RKO (cell line): ENCODE data around the gene OR11A1.

Source experiments
- DNase-seq: peaks from one replicate; pipeline ENCODE4 v3.0.0-alpha.2; 2016; ENCODE audit warnings: low spot score

OR11A1 gene, protein sequence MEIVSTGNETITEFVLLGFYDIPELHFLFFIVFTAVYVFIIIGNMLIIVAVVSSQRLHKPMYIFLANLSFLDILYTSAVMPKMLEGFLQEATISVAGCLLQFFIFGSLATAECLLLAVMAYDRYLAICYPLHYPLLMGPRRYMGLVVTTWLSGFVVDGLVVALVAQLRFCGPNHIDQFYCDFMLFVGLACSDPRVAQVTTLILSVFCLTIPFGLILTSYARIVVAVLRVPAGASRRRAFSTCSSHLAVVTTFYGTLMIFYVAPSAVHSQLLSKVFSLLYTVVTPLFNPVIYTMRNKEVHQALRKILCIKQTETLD

GRCh38 chr6:29456971-29457370, at the start of gene OR11A1, which contains the start of gene OR2H1:
TSS of gene OR11A1 (minus strand) at chr6:29457071. CDS start at chr6:29427641, 29,430 bp downstream.
TSS of gene OR2H1 (plus strand) at chr6:29457155. CDS start at chr6:29461770, 4,615 bp downstream.
- DNase-seq: no peak

DNA sequence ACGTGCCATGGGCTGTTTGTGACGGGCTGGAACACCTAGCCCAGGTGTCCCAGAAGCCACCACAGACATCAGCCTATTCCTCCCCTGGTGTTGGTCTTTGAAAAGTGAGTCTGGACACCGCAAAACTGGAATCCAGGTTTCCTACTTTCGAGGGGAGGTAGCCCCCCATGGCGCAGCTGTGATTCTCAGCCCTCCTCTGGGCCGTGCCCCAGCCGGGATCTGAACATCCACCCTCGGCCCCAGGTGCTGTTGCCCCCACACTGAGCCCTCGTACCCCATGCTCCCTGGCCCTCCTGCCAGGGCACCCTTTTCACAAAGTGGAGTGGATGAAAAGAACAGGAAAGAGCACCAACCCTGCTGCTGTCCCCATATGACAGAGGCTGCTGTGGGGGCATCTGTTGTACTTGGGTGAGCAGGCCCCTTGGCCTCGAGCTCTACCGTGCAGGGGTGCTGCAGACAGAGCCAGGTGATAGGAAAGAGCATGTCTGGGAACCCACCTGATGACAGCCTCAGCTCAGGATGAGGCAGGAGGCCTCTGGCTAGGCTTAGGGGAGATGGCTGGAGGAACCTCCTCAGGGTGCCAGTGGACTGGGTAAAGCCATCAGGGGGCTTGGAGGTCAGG, 49.7 kb upstream of the OR11A1 start:
- DNase-seq: no peak

- DNase-seq: no peak
These were observed 48.9 kb upstream of the OR11A1 start for GRCh38 chr6:29505808-29506207.

- DNase-seq: no peak
These were observed 48.1 kb upstream of the OR11A1 start for GRCh38 chr6:29504961-29505360.

DNA sequence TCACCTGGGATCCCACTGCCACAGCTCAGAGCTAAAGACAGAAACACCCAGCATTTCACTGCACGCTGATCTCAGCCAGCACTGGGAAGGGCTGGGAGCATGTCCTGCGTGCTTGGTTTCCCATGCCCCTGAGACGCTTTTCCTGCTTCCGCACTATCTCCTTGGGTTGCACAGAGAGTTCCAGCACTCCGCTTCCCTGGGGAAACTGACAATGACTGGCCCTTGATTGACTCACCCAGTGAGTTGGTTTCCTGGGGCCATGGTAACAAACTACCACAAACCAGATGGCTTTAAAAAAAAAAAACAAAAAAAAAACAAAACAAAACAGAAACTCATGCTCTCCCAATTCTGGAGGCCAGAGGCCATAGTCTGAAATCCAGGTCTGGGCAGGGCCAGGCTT, 45.7 kb upstream of the OR11A1 start:
- no peak for DNase-seq

DNA sequence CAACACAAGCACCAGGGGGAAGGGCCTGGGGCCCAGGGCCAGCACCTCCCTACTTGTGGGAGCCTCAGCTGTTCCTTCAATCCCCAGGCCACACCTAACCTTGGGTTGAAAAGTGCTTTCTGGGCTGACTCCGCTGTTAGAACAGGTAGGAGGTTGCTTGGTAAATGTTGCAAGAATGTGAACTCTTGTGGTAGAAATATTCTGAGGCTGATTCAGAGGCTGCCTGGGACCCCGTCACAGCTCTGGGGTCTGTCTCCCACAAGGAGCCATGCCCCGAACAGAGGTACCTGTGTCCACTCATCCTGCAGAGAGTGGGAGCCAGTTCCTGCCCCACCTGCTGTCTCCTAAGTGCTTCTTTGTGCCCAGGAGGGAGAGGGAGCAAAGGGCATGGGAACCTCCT, 45.3 kb upstream of the OR11A1 start:
- no peak for DNase-seq

- no peak for DNase-seq
These were observed 44.2 kb upstream of the OR11A1 start for GRCh38 chr6:29501106-29501505.

DNA sequence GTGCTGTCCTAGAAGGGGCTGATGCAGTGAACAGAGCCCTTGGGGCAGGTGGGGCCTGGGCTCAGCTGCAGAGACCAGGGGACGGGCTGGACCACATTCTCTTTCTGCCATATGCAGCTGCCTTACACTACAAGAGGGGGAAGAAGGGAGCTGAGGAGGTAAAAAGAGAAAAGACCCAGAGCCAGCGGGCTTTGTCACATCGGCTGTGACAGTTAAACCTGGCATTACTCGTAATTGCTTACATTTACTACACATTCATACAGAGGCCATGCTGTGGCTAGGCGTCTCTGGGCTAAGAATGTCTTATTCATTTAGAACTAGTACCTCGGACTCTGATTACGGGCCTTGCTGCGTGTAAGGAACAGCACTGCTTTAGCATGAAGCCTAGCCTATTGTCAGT, 43.7 kb upstream of the OR11A1 start:
- no peak for DNase-seq

GRCh38 chr6:29499704-29500103, 42.8 kb upstream of the OR11A1 start:
- no peak for DNase-seq

- no peak for DNase-seq
These were observed 40.1 kb upstream of the OR11A1 start for GRCh38 chr6:29496961-29497360.

DNA sequence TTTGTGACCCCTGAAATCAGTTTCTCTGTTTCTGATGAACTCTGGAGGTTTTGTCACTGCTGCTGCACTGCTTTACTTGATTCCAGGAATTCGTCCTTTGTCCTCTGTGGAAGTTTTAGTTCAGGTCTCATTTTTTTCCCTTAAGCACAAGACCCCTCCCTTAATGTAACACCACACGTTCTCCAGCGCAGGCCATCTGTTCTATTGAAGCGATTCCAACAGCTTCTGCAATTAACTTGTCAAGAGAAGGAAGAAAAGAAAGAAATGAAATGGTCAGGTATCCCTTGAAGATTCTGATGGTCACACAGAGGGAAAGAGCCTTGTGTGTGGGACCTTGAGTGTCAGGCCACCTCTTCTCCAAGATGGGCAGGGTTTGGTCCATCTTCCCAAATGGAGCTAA, 38.7 kb upstream of the OR11A1 start:
- DNase-seq: no peak

DNA sequence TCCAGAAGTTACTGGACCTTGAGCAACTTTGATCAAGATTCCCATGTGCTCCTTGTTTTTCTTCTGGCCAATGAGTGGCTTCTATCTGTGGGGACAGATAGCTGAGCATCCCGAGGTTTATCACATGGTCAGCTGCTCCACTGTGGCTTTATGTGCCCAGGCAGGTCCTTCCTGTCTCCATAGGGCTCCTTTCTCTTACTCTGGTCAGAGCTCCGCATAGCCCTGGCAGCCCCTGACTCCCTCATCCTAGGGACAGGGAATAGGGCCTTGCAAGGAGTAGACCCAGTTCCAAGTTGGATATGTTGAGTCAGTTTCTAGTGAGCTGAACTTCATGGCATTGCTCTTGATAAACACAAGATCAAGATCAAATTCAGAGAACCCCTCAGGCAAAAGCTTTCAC, 37.3 kb upstream of the OR11A1 start:
- DNase-seq: no peak

GRCh38 chr6:29493261-29493660, 36.4 kb upstream of the OR11A1 start:
- DNase-seq: no peak

GRCh38 chr6:29491574-29491973, 34.7 kb upstream of the OR11A1 start:
- DNase-seq: no peak

- DNase-seq: no peak
These were observed 33.7 kb upstream of the OR11A1 start for GRCh38 chr6:29490552-29490951.

DNA sequence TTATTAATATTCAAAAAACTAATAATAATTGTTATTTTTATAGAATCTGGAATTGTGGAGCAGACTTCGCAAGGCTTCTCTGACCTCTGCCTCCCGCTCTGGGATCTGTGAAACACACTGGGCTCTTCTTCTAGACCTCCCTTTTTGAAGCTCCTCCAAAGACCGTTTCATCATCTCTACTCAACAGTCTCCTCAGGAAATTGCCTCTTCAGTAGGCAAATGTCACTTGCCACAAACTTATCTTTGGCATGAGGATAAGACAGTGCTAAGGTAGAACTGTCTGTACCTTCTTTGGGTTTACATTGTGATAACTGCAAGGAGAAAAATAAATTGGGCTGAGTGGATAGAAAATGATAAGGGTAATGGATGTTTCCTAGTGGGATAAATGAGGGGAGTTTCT, 33.2 kb upstream of the OR11A1 start:
- no peak for DNase-seq

DNA sequence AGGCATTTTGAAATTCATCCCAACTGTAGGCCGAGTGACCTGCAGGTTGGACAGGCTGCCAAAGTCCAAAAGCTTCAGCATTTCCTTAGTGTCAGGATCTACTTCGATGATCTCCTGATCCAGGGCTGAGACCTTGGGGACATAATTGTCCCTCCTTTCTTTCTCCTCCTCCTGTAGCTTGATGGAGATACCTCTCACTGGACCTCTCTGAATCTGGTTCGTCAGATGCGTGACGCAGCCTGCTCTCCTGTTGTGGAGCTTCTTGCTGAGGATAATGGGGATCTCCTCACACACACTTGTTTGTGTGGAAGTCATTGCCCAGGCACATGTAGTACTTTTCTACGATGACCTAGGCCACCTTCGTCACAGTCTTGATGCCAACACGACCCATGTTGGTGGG, 32.4 kb upstream of the OR11A1 start:
- no peak for DNase-seq

DNA sequence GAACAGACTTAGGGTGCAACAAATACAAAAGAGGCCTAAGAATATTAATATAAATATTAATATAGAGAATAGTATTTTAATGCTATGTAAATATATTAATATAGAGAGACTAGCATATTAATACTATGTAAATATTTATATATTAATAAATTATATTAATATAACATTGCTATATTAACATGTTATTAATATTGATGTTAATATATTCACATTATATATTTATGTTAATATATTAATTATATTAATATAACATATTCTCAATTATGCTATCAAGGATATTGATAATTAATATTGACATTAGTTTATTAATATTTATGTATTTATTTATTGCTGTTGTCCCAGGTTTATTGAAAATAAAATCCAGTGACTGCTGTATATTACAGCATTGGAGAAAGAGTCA, 32.0 kb upstream of the OR11A1 start:
- no peak for DNase-seq

DNA sequence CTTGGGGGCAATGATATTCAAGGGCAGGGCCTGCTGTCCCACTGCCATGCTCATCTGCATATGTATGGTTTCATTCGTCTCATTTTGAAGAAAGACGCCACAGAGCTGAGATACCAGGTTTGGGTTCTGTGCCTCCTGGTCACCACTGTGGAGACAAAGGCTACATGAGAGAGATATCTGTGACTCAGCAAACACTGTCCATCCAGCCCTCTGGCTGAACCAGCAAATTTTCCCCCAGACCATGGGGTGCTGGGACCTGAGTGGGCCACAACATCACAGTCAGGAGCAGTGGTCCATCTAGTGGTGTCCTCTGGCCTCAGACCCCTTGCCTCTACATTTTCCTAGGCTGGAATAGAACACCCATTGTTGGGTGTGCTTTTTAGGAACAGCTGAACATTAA, 30.8 kb upstream of the OR11A1 start, which contains the start of gene MAS1L:
Gene MAS1L (minus strand): TSS at position 297 of the 400 bp plus-strand sequence. CDS start 54 bp downstream, at position 243.
- no peak for DNase-seq

DNA sequence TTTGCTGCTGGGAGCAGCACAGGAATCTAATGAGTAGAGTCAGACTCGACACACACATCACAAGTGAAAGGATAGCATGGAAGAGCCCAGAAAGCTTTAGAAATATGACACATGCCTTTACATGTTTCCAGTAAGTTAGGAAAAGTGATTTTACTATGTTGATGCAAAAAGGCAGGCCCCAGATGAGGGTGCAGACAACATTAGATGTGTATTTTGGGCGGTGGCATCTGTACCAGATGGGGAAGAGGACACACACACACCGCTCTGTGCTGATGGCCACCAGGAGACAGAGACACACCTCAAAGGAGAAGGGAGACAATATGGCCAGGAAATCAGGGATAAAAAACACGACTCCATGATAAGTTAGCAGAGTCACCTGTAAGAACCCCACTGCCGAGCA, 30.3 kb upstream of the OR11A1 start:
- DNase-seq: no peak

DNA sequence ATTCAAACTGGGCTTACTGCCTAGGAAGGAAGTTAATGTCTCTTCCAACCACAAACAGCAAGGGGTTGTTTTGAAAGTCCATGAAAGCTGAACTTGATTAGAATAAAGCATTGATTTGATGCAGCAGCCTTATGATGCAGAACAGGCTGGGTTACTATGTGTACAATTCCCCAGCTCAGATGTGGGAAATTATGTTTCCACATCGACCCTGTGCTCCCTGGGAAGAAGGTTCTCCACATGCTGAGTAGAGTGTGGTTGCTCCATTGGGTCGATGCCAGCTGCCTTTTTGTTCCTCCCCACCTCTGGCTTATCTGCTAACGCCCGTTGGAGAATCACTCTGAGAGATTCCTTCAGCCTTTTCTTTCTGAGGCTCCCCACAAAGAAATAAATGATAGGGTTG, 29.7 kb upstream of the OR11A1 start:
- no peak for DNase-seq

- no peak for DNase-seq
These were observed 26.9 kb upstream of the OR11A1 start for GRCh38 chr6:29483735-29484134.

- no peak for DNase-seq
These were observed 26.3 kb upstream of the OR11A1 start for GRCh38 chr6:29483186-29483585.

GRCh38 chr6:29479560-29479959, 22.7 kb upstream of the OR11A1 start:
- no peak for DNase-seq
